ENCODE measurements around the gene TRIM66.

DNA sequence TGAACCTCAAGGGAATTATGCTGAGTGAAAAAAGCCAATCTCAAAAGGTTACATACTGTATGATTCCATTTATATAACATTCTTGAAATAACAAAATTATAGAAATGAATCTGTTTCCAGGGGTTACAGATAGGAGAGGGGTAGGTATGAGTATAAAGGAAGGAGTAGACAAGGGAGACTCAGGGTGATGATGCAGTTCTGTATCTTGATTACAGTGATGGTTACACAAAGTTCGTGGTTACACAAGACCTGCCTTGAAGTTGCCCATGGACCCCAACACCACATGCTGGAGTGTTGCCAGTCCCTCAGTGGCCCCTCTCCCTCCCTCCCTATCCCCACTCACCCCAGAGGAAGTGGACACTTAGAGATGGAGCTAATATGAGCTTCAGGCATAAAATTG, 108.7 kb downstream of the TRIM66 start:
- TF ChIP-seq, protein P1, sequence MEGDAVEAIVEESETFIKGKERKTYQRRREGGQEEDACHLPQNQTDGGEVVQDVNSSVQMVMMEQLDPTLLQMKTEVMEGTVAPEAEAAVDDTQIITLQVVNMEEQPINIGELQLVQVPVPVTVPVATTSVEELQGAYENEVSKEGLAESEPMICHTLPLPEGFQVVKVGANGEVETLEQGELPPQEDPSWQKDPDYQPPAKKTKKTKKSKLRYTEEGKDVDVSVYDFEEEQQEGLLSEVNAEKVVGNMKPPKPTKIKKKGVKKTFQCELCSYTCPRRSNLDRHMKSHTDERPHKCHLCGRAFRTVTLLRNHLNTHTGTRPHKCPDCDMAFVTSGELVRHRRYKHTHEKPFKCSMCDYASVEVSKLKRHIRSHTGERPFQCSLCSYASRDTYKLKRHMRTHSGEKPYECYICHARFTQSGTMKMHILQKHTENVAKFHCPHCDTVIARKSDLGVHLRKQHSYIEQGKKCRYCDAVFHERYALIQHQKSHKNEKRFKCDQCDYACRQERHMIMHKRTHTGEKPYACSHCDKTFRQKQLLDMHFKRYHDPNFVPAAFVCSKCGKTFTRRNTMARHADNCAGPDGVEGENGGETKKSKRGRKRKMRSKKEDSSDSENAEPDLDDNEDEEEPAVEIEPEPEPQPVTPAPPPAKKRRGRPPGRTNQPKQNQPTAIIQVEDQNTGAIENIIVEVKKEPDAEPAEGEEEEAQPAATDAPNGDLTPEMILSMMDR (conservative IDR thresholded peaks at IDR 0.05; ENCODE audit: low read length): no peak
- no peak for TF ChIP-seq EZH2phosphoT487 (IDR thresholded peaks at IDR 0.05; ENCODE audit: borderline replicate concordance, low read depth, low read length)
